CD4-positive, alpha-beta T cell treated with Interleukin-15 for 4 hours (primary cell): ENCODE data around the gene MYO16.

Experiments used
- DNase-seq: peaks from one replicate; pipeline ENCODE4 v3.0.0-alpha.2; 2020; ENCODE audit warnings: low spot score

MYO16 gene

GRCh38 chr13:108933061-108933460 is 303.6 kb downstream of the MYO16 start:
- DNase-seq: no peak

DNA sequence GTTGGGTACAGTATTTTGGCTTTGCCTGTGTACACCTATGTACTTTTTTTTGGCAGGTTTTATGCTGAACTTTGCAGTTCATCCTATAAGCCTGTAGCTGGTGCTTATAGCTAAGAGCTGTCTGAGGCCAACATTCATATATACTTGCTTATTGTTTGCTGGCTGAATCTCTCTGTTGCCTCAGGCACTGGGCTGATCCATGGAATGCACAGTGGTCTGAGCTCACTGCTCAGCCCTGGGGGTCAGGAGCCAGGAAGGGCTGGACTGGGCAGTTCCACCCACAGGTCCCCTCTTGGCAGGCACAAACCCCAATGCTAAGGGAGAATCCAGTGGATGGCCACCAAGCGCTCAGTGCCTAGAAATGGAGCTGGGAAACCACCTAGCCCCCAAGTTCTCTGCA is 308.7 kb downstream of the MYO16 start:
- DNase-seq: no peak

DNA sequence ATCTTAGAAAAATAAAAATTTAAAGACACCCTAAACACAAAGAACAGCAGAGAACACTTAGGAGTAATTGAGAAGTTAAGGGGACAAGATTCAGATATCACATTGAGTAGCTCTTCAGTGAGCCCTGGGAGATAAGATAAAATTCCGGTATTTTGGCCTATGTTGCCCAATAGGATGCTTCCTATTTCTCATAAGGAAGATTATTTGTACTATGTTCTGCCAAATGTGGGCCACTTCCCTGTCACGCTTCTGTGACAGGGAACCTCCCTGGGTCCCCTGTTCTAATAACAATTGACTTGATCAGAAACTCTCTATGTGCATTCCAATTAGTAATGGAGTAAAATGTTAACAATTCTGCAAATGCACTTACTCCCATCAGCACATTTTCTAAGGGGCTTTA is 310.7 kb downstream of the MYO16 start:
- DNase-seq: no peak

DNA sequence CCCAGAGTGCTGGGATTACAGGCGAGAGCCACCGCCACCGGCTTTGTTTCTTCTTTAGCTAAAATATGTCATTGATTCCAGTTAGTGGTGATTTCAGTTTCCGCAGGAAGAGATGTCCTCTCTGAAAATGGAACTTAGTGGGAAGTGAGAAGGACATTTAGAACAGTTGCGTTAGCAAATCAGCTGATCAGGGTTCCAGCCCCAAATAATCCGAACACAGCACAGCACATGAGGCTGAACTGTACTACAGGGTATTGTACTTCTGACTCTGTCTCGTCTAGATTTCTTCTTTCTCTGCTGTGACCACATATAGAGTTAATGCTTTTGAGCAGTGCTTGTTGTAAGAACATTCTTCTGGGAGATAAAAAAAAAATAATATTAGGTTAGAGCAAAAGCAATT is 314.4 kb downstream of the MYO16 start:
- no peak for DNase-seq

- no peak for DNase-seq
Measured at GRCh38 chr13:108944760-108945159, 315.3 kb downstream of the MYO16 start.

- DNase-seq: no peak
Measured at GRCh38 chr13:108947551-108948030, 318.2 kb downstream of the MYO16 start.

- DNase-seq: no peak
Measured at GRCh38 chr13:108948251-108948671, 318.9 kb downstream of the MYO16 start.

- no peak for DNase-seq
Measured at GRCh38 chr13:108950333-108951010, 321.1 kb downstream of the MYO16 start.

DNA sequence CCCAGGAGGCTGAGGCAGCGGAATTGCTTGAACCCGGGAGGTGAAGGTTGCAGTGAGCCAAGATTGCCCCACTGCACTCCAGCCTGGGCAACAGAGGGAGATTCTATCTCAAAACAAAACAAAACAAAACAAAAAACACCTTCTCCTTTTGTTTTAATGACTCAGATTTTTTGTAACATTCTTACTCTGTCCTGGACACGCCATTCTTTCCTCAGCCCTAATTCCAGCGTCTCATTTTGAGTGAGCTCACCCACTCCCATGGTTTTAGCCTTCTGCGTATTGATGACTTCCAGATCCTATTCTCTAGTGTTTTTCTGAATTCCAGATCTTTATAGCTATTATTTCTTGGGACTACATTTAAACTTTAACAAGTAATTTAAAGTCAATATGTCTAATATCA is 326.3 kb downstream of the MYO16 start:
- DNase-seq: no peak

GRCh38 chr13:108957369-108958012 is 328.1 kb downstream of the MYO16 start:
- no peak for DNase-seq

GRCh38 chr13:108958013-108958376 is 328.6 kb downstream of the MYO16 start:
- DNase-seq: no peak

- DNase-seq: no peak
Measured at GRCh38 chr13:108959234-108959633, 329.8 kb downstream of the MYO16 start.

DNA sequence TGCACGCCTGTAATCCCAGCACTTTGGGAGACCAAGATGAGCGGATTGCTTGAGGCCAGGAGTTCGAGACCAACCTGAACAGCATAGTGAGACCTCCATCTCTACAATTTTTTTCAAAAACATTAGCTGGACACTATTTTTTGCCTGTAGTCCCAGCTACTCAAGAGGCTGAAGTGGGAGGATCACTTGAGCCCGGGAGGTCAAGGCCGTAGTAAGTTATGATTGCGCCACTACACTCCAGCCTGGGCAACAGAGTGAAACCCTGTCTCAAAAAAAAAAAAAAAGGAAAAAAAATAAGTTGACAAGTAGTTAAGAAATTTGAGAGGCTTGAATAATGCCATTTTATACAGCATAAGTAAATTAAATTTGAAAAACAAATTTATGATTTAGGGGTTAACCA is 330.6 kb downstream of the MYO16 start:
- no peak for DNase-seq

GRCh38 chr13:108961542-108962125 is 332.2 kb downstream of the MYO16 start:
- peak; percentile 56 for DNase-seq

DNA sequence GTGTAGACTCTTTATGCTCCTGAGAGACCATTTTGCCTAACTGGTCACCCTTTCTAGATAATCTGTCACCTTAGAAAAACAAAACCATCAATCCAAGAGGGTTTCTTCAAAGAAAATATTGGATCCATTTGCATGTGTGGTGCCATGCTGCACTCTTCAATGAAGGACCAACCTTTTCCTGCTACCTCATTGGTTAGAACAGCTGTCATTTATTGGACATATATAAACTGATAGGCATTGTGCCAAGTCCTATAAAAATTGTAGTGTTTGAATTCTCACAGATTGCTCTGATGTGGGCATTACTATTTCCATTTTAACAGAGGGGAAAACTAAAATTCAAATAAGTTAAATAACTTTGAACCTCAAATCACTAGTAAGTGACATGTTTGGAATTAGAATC is 333.2 kb downstream of the MYO16 start:
- no peak for DNase-seq

- no peak for DNase-seq
Measured at GRCh38 chr13:108963276-108963810, 333.9 kb downstream of the MYO16 start.

DNA sequence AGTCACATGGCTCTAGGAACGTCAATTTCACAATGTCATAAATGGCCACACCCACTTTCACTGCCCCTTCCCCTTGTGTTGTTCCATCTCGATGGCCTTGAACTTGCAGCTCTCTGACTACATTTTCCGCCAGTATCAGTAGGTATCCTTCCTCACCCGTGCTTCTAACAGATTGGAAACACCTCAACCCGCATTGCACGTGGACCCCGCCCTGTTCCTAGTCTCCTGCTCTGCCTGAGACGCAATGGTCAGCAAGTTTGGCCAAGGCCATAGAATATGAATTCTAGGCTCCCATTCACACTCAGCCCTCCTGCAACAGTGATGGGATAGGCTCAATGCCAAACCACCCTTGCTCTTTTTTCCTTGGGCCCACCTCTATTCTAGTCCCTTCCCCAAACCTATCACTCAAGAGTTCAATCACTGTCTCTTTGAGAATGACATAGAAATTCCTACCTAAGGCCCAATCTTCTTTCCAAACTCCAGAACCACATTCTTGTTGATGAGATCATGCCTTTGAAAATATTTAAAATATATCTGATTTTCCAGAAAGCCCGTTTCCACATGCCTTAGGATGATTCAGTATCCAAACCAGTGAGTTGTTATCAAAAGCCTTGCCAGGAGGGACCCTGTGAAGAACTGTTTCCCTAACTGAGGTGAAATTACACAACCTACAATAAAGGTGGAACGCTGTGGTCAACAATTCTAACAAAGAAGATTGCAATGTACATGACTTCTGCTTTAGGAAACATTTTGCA is 334.6 kb downstream of the MYO16 start:
- DNase-seq: no peak

- DNase-seq: no peak
Measured at GRCh38 chr13:108964606-108965005, 335.2 kb downstream of the MYO16 start.

DNA sequence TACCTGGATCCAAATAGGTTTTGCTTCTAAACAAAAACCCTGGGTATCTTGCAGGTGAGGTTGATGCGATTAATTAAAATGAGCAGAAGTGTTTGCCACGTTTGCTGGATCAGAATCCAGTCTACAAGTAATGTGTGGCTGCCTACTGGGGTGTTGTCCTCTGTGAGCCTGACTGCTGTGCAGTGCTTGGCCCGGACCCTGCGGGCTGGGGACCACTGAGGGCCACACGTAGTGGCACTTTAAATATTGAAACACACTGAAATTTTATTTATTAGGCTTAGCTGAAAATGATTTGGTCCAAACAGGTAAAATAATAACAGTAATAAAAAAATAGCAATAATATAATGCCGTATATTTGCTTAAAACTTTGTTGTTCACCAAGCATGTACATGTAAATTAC is 338.0 kb downstream of the MYO16 start:
- DNase-seq: no peak

DNA sequence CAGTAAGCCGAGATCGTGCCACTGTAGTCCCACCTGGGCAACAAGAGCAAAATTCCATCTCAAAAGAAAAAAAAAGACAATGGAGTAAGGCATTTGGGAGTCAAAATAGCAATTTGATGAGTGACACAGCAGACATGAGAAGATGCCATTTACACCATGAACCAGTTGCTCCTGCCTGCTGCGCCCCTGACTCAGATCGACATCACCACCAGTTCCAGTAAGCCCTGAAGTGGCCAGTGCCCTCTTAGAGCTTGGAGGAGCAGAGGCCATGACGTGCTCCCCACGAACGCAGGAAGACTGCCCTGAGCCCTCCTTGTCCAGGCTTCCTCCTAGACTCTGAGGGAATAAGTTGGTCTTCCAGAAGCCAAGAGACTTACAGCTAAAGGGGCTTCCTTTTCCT is 339.2 kb downstream of the MYO16 start:
- no peak for DNase-seq

GRCh38 chr13:108974686-108975085 is 345.3 kb downstream of the MYO16 start:
- no peak for DNase-seq

DNA sequence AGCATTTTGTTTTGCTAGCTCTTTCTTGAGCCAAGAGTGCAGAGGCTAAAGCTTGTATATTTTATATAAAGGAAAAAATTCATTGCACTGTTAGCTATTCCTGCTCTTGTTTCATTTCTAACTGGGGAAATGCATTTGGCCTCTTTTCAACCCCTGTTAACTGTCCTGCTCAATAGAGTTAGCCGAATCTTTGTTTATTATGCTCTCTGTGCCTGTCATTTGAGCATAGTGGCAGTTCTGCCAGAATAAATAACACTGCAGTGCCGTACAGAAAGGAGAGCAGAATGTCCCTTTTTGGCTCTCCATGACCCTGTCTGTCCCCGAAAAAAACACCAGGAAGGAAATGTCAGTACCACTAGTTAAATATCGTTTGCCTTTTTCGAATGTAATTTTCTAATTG is 350.8 kb downstream of the MYO16 start:
- DNase-seq: no peak

DNA sequence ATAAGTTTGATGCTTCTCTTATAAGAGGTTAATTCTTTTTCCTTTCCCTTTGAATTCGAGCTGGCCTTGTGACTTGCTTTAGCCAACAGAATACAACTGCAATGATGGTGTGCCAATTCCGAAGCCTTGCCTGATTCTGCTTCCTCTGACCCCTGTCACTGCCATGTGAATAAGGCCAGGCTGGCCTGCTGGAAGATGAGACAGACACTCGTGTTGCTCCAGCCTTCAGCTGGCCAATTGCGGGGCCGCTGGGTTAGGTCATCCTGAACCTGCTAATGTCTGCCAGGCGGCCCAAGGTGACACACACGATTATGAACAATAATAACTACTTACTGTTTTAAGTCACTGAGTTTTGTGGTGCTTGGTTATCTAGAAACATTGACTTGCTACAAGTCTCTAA is 352.0 kb downstream of the MYO16 start:
- no peak for DNase-seq
